GM12878 (cell line): Measurements from ENCODE around the gene TPT1. TPM values are rescaled to one million over a fixed set of nuclear protein-coding genes. Genes with fewer than 3 reads are reported as not detected.

Source experiments
- ATAC-seq: fragments of 200-7000 bp; cut with Tn5 transposase; 3 replicates; pipeline ENCODE4 v1.9.1; 2020; ENCODE audit warnings: mild to moderate bottlenecking, moderate library complexity
- BruUV-seq: library from RNA; stranded (reverse); fragments of 400-500 nt; replicated peaks from 2 replicates; lab custom pipeline; 2021; lab: Mats Ljungman, UMichigan
- CTCF ChIA-PET: fragments of 300-600 bp; sonication (Branson Sonifier 250); formaldehyde crosslinking; extraction: SDS; loops from one replicate; lab custom pipeline; 2021; ENCODE audit warnings: inconsistent platforms; lab: Yijun Ruan, JAX
- POLR2A ChIA-PET: fragments of 350-600 bp; formaldehyde crosslinking; extraction: SDS; loops from one replicate; lab custom pipeline; 2021; ENCODE audit warnings: inconsistent platforms; lab: Charles Lee
- RAD21 ChIA-PET: fragments of 300-600 bp; sonication (Branson Sonifier 250); formaldehyde crosslinking; loops from one replicate; lab custom pipeline; 2023; ENCODE audit warnings: antibody characterized with exemption; ENCODE audit not compliant: unreplicated experiment; lab: Charles Lee
- SMC1A ChIA-PET: fragments of 300-600 bp; sonication (Branson Sonifier 250); formaldehyde crosslinking; loops from one replicate; lab custom pipeline; 2023; ENCODE audit not compliant: unreplicated experiment, uncharacterized antibody; lab: Charles Lee
- DNase-seq: peaks from one replicate; pipeline ENCODE4 v3.0.0-alpha.2; 2011; ENCODE audit warnings: low read depth, low spot score
- FAIRE-seq: peaks from 3 replicates; lab custom pipeline; 2011; peaks lifted over from hg19 to GRCh38; lab: Jason Lieb, UNC
- H2AFZ ChIP-seq: 2 replicates; pipeline ENCODE4 v1.6.0; 2011; ENCODE audit warnings: low read depth, low read length, control low read depth; ENCODE audit not compliant: control insufficient read depth
- H3K27ac ChIP-seq: 2 replicates; pipeline ENCODE4 v1.5.1; 2011; ENCODE audit warnings: control low read depth; ENCODE audit not compliant: control insufficient read depth, insufficient read depth
- H3K27me3 ChIP-seq, 2 experiments: replicated peaks in 1 of 2; 2 replicates each; pipeline versions ENCODE4 v1.6.0 to v1.6.1; 2011; ENCODE audit warnings: low read length in 1 of 2; ENCODE audit not compliant: control insufficient read depth in 2 of 2, insufficient read depth in 2 of 2
- H3K36me3 ChIP-seq, 2 experiments: 2 replicates each; pipeline ENCODE4 v1.5.1; 2011; ENCODE audit warnings: low read length in 1 of 2; ENCODE audit not compliant: control insufficient read depth in 2 of 2, insufficient read depth in 2 of 2
- H3K4me1 ChIP-seq: 2 replicates; pipeline ENCODE4 v1.6.1; 2011; ENCODE audit warnings: mild to moderate bottlenecking, low read length, moderate library complexity, mixed read lengths; ENCODE audit not compliant: control insufficient read depth, insufficient read depth
- H3K4me2 ChIP-seq: 2 replicates; pipeline ENCODE4 v1.6.0; 2011; ENCODE audit warnings: control low read depth; ENCODE audit not compliant: control insufficient read depth, insufficient read depth
- H3K4me3 ChIP-seq: fragments of 200-600 bp; sonication (generic); 2 replicates; pipeline ENCODE4 v1.5.1; 2016
- H3K79me2 ChIP-seq: 2 replicates; pipeline ENCODE4 v1.6.0; 2011; ENCODE audit warnings: low read length; ENCODE audit not compliant: control insufficient read depth, insufficient read depth
- H3K9ac ChIP-seq: 2 replicates; pipeline ENCODE4 v1.8.0; 2011; ENCODE audit warnings: low read length, control low read depth, mixed read lengths; ENCODE audit not compliant: control insufficient read depth, insufficient read depth
- H3K9me3 ChIP-seq: replicated peaks from 3 replicates; pipeline ENCODE4 v1.5.1; 2011; ENCODE audit warnings: mild to moderate bottlenecking, low read length; ENCODE audit not compliant: control insufficient read depth, insufficient read depth
- H4K20me1 ChIP-seq: 2 replicates; pipeline ENCODE4 v1.6.0; 2011; ENCODE audit not compliant: control insufficient read depth, insufficient read depth
- CBX5 ChIP-seq: sonication (generic); IDR thresholded peaks from 2 replicates; pipeline ENCODE4 v1.6.1; 2016; ENCODE audit warnings: low read depth, moderate library complexity, mild to moderate bottlenecking, inconsistent platforms
- CHD4 ChIP-seq: fragments of 200-600 bp; sonication (generic); IDR thresholded peaks from 2 replicates; pipeline ENCODE4 v1.6.1; 2016; ENCODE audit warnings: mild to moderate bottlenecking
- EED ChIP-seq: sonication (generic); IDR thresholded peaks from 2 replicates; pipeline ENCODE4 v1.6.1; 2016; ENCODE audit warnings: antibody characterized with exemption, low read depth
- ESRRA ChIP-seq: IDR thresholded peaks from 2 replicates; pipeline ENCODE4 v1.6.1; 2012; ENCODE audit warnings: mild to moderate bottlenecking, low read length, improper control_type of control experiment
- HDAC2 ChIP-seq: fragments of 200-600 bp; sonication (generic); IDR thresholded peaks from 2 replicates; pipeline ENCODE4 v1.6.1; 2017
- NBN ChIP-seq: fragments of 450-650 bp; IDR thresholded peaks from 2 replicates; pipeline ENCODE4 v1.6.1; 2016
- PAX5 ChIP-seq: IDR thresholded peaks from 2 replicates; pipeline ENCODE4 v1.6.1; 2011; ENCODE audit warnings: low read depth, low read length, borderline replicate concordance
- PAX8 ChIP-seq: fragments of 450-650 bp; IDR thresholded peaks from 2 replicates; pipeline ENCODE4 v1.6.1; 2017; ENCODE audit warnings: mild to moderate bottlenecking, moderate library complexity
- SMARCA5 ChIP-seq: fragments of 450-650 bp; IDR thresholded peaks from 2 replicates; pipeline ENCODE4 v1.6.1; 2017; ENCODE audit warnings: mild to moderate bottlenecking
- SRF ChIP-seq, 2 experiments: IDR thresholded peaks; 2 replicates each; pipeline ENCODE4 v1.6.1; 2011; ENCODE audit warnings: low read depth in 2 of 2, low read length in 2 of 2, mild to moderate bottlenecking in 1 of 2, moderate library complexity in 1 of 2
- TAF1 ChIP-seq: IDR thresholded peaks from 2 replicates; pipeline ENCODE4 v1.6.1; 2011; ENCODE audit warnings: mild to moderate bottlenecking, low read depth, low read length, borderline replicate concordance
- WGBS: methylation state at CpG from one replicate; pipeline ENCODE4 v1.1.6; 2016; ENCODE audit warnings: low lambda C conversion rate; ENCODE audit not compliant: insufficient replicate concordance, insufficient coverage; ENCODE audit errors: missing lambda C conversion rate; 5-methylcytosine and 5-hydroxymethylcytosine counted together
- in situ Hi-C: fragments of 300-500 bp; cut with MboI; formaldehyde crosslinking; loops from 9 replicates; pipeline ENCODE4 v1.14.3; 2018; ENCODE audit warnings: mixed read lengths
- intact Hi-C: fragments of 100-400 bp; cut with micrococcal nuclease; formaldehyde crosslinking; loops from one replicate; pipeline ENCODE4 v1.14.2; 2022; ENCODE audit not compliant: unreplicated experiment
- polyA plus RNA-seq, 11 experiments: library from polyadenylated mRNA; depleted of rRNA in 4 of 11; unstranded in 6 of 11; stranded (reverse) in 5 of 11; fragments of >200 nt; fragmentation: Nextera tagmentation in 4 of 11; fragmentation: Illumina TruSeq in 1 of 11; extraction: Ambion mirVana in 4 of 11; extraction: Trizol in 1 of 11; gene quantifications; 1 replicate in 1 of 11; 2 replicates in 10 of 11; pipeline versions ENCODE4 v1.2.1 to v1.2.3, GENCODE V29; 2011 to 2016; ENCODE audit warnings: inconsistent platforms in 2 of 11, missing spikeins in 2 of 11, low read depth in 1 of 11
- total RNA-seq, 4 experiments: library from RNA; depleted of rRNA in 3 of 4; stranded (reverse); fragments of >200 nt in 3 of 4; fragmentation: Illumina TruSeq in 1 of 4; extraction: Trizol in 1 of 4; gene quantifications; 2 replicates each; pipeline versions ENCODE4 v1.2.1 to v1.2.3, GENCODE V29; 2013 to 2021
- TF ChIP-seq, protein P1 (sequence below): fragments of 450-650 bp; formaldehyde crosslinking; IDR thresholded peaks from 2 replicates; pipeline ENCODE4 v1.5.0; 2022; ENCODE audit warnings: mild to moderate bottlenecking, missing genetic modification characterization
- TF ChIP-seq, protein P2 (sequence below): IDR thresholded peaks from 2 replicates; pipeline ENCODE4 v1.6.1; 2012; ENCODE audit warnings: mild to moderate bottlenecking, low read depth, low read length
- TF ChIP-seq, protein P3 (sequence below), 3 experiments: IDR thresholded peaks in 2 of 3; conservative IDR thresholded peaks in 1 of 3; 2 replicates each; pipeline ENCODE4 v1.5.1; 2011; ENCODE audit warnings: low read depth in 3 of 3, low read length in 3 of 3, mild to moderate bottlenecking in 3 of 3, control low read depth in 2 of 3, moderate library complexity in 2 of 3, inconsistent platforms in 1 of 3, mixed read lengths in 1 of 3; ENCODE audit not compliant: control insufficient read depth in 2 of 3, insufficient read depth in 1 of 3; ENCODE audit errors: extremely low read depth in 1 of 3
- TF ChIP-seq, protein P4 (sequence below): IDR thresholded peaks from 2 replicates; pipeline ENCODE4 v1.6.1; 2012; ENCODE audit warnings: low read depth, low read length, improper control_type of control experiment

TPT1 gene
- total and polyA plus RNA-seq, 10 of the 15 experiments (the other 5 are each of a cell fraction or from before 2014, with no cell fraction given): 1,038 to 5,925 (median 2,336) TPM

DNA sequence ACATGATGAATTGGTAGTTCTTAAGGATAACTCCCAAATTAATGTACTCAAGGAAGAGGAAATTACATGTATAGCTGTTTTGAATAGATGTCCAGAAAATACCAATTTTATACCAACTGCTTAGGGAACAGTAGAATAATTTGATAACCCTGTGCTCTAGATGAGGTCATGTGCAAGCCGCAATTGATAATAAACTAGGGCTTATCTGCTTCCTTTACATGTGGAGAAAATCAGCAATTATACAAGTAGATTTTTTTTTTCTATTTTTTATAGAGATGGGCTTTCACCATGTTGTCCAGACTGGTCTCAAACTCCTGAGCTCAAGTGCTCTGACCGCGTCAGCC lies 9.3 kb downstream of the TPT1 start:
- intact Hi-C loops (no loop called here), in situ Hi-C loops (no loop called here)
- Histone ChIP-seq H3K27ac (no peak overlapping the region), H3K4me3 (no peak overlapping the region), H3K79me2 (peaks cover 11% of the 10 kb centered on the region), H3K9ac (no peak overlapping the region), H3K36me3 (peaks cover 11 to 15% of the 10 kb centered on the region in 2 experiments), H3K9me3 (no peaks in the 10 kb centered on the region), H2AFZ (no peak overlapping the region), H3K27me3 (no peaks in the 10 kb centered on the region), H3K4me2 (no peak overlapping the region), H4K20me1 (no peaks in the 10 kb centered on the region), H3K4me1 (peaks cover 22% of the 10 kb centered on the region)
- DNase-seq (no peak), ATAC-seq (no peak), FAIRE-seq (no peak)
- POLR2A ChIA-PET: interaction anchor here (0.5 to 2.2 kb wide), 3 partner anchors 10 to 828 kb away, joined by 3 to 22 read pairs (median 7); partner anchors contain the start of gene TPT1
- 98% methylated on average over 3 of the region's 3 CpGs for WGBS
- SMC1A ChIA-PET: interaction anchor here (1.0 to 1.9 kb wide), 4 partner anchors 15 to 36 kb away, joined by 3 to 7 read pairs (median 4); no protein-coding TSS in a partner anchor
- no TSS peak for BruUV-seq
- RAD21 ChIA-PET: no interaction called here
- CTCF ChIA-PET: interaction anchor here (1.0 to 2.2 kb wide), 4 partner anchors 11 to 39 kb away, joined by 3 to 13 read pairs (median 3); no protein-coding TSS in a partner anchor
- TF ChIP-seq, protein P1, sequence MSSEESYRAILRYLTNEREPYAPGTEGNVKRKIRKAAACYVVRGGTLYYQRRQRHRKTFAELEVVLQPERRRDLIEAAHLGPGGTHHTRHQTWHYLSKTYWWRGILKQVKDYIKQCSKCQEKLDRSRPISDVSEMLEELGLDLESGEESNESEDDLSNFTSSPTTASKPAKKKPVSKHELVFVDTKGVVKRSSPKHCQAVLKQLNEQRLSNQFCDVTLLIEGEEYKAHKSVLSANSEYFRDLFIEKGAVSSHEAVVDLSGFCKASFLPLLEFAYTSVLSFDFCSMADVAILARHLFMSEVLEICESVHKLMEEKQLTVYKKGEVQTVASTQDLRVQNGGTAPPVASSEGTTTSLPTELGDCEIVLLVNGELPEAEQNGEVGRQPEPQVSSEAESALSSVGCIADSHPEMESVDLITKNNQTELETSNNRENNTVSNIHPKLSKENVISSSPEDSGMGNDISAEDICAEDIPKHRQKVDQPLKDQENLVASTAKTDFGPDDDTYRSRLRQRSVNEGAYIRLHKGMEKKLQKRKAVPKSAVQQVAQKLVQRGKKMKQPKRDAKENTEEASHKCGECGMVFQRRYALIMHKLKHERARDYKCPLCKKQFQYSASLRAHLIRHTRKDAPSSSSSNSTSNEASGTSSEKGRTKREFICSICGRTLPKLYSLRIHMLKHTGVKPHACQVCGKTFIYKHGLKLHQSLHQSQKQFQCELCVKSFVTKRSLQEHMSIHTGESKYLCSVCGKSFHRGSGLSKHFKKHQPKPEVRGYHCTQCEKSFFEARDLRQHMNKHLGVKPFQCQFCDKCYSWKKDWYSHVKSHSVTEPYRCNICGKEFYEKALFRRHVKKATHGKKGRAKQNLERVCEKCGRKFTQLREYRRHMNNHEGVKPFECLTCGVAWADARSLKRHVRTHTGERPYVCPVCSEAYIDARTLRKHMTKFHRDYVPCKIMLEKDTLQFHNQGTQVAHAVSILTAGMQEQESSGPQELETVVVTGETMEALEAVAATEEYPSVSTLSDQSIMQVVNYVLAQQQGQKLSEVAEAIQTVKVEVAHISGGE (CRISPR knock-in tag): no peak
- TF ChIP-seq ESRRA (no peak), HDAC2 (no peak), SRF (IDR thresholded peaks at IDR 0.05; ENCODE audit: low read depth in 2 of 2, low read length in 2 of 2) (no peak), EED (no peak), CBX5 (no peak), TAF1 (no peak), CHD4 (no peak), PAX5 (no peak), NBN (no peak), PAX8 (no peak), SMARCA5 (no peak)
- TF ChIP-seq, protein P2, sequence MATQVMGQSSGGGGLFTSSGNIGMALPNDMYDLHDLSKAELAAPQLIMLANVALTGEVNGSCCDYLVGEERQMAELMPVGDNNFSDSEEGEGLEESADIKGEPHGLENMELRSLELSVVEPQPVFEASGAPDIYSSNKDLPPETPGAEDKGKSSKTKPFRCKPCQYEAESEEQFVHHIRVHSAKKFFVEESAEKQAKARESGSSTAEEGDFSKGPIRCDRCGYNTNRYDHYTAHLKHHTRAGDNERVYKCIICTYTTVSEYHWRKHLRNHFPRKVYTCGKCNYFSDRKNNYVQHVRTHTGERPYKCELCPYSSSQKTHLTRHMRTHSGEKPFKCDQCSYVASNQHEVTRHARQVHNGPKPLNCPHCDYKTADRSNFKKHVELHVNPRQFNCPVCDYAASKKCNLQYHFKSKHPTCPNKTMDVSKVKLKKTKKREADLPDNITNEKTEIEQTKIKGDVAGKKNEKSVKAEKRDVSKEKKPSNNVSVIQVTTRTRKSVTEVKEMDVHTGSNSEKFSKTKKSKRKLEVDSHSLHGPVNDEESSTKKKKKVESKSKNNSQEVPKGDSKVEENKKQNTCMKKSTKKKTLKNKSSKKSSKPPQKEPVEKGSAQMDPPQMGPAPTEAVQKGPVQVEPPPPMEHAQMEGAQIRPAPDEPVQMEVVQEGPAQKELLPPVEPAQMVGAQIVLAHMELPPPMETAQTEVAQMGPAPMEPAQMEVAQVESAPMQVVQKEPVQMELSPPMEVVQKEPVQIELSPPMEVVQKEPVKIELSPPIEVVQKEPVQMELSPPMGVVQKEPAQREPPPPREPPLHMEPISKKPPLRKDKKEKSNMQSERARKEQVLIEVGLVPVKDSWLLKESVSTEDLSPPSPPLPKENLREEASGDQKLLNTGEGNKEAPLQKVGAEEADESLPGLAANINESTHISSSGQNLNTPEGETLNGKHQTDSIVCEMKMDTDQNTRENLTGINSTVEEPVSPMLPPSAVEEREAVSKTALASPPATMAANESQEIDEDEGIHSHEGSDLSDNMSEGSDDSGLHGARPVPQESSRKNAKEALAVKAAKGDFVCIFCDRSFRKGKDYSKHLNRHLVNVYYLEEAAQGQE: no peak
- TF ChIP-seq, protein P3, sequence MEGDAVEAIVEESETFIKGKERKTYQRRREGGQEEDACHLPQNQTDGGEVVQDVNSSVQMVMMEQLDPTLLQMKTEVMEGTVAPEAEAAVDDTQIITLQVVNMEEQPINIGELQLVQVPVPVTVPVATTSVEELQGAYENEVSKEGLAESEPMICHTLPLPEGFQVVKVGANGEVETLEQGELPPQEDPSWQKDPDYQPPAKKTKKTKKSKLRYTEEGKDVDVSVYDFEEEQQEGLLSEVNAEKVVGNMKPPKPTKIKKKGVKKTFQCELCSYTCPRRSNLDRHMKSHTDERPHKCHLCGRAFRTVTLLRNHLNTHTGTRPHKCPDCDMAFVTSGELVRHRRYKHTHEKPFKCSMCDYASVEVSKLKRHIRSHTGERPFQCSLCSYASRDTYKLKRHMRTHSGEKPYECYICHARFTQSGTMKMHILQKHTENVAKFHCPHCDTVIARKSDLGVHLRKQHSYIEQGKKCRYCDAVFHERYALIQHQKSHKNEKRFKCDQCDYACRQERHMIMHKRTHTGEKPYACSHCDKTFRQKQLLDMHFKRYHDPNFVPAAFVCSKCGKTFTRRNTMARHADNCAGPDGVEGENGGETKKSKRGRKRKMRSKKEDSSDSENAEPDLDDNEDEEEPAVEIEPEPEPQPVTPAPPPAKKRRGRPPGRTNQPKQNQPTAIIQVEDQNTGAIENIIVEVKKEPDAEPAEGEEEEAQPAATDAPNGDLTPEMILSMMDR (IDR thresholded peaks at IDR 0.05 in 2 of 3, conservative IDR thresholded peaks at IDR 0.05 in 1 of 3; ENCODE audit: control insufficient read depth in 2 of 3, extremely low read depth in 1 of 3, insufficient read depth in 1 of 3, low read depth in 3 of 3, low read length in 3 of 3): no peak
- TF ChIP-seq, protein P4, sequence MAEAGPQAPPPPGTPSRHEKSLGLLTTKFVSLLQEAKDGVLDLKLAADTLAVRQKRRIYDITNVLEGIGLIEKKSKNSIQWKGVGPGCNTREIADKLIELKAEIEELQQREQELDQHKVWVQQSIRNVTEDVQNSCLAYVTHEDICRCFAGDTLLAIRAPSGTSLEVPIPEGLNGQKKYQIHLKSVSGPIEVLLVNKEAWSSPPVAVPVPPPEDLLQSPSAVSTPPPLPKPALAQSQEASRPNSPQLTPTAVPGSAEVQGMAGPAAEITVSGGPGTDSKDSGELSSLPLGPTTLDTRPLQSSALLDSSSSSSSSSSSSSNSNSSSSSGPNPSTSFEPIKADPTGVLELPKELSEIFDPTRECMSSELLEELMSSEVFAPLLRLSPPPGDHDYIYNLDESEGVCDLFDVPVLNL: no peak
